ENCODE results near the gene SUV39H2. TPM values are rescaled to one million over a fixed set of nuclear protein-coding genes. Genes with fewer than 3 reads are reported as not detected.

The SUV39H2 gene
- total and polyA plus RNA-seq, 4 donors = 1.8 to 7.5 (median 2.9) TPM

DNA sequence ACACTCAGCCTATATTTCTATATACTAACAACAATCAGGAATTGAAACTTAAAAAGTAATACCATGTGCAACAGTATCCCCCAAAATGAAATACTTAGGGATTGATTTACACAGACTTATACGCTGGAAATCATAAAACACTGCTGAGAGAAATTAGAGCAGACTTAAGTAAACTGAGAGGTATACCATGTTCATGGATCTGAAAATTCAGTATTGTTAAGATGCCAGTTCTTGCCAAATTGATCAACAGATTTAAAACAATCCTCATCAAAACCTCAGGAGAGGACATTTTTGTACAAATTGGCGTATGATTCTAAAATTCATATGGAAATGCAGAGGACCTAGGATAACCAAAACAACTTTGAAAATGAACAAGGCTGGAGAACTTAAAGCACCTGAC is 37.9 kb downstream of the SUV39H2 start:
- H3K36me3 ChIP-seq (ENCODE audit: control insufficient read depth in 4 of 4, insufficient read depth in 3 of 4, low read depth in 1 of 4, low read length in 3 of 4) = peaks cover 1 to 45% (median 24%) of the 10 kb centered on the region in 4 donors
- H3K9me3 ChIP-seq (ENCODE audit: control insufficient read depth in 4 of 4, low read length in 3 of 4) = peaks cover 2 to 10% (median 4%) of the 10 kb centered on the region in 4 donors
- H3K4me1 ChIP-seq (ENCODE audit: control insufficient read depth in 4 of 4, insufficient read depth in 4 of 4, low read length in 3 of 4) = no peaks in the 10 kb centered on the region
- H3K9ac ChIP-seq (ENCODE audit: low read depth in 1 of 2, low read length in 2 of 2) = no peak overlapping the region
- no peaks in the 10 kb centered on the region for H3K27me3 ChIP-seq (ENCODE audit: control insufficient read depth in 4 of 4, insufficient read depth in 4 of 4, low read length in 3 of 4)
- WGBS = 98% methylated on average over 2 of the region's 2 CpGs
- no peak overlapping the region for H3K4me3 ChIP-seq (ENCODE audit: low read depth in 1 of 3, low read length in 3 of 3)
- no peak overlapping the region for H3K27ac ChIP-seq (ENCODE audit: low read depth in 1 of 2, low read length in 2 of 2)
- TF ChIP-seq YY1 (IDR thresholded peaks at IDR 0.05) (no peak), HNF4A (conservative IDR thresholded peaks at IDR 0.05) (no peak), GABPA (IDR thresholded peaks at IDR 0.05 in 1 of 2, conservative IDR thresholded peaks at IDR 0.05 in 1 of 2) (no peak), FOXA1 (IDR thresholded peaks at IDR 0.05) (no peak), NR2F2 (IDR thresholded peaks at IDR 0.05) (no peak), TAF1 (conservative IDR thresholded peaks at IDR 0.05) (no peak), SP1 (IDR thresholded peaks at IDR 0.05) (no peak), JUND (IDR thresholded peaks at IDR 0.05) (no peak), FOXA2 (IDR thresholded peaks at IDR 0.05) (no peak), RXRA (IDR thresholded peaks at IDR 0.05) (no peak)
- TF ChIP-seq, protein P1, sequence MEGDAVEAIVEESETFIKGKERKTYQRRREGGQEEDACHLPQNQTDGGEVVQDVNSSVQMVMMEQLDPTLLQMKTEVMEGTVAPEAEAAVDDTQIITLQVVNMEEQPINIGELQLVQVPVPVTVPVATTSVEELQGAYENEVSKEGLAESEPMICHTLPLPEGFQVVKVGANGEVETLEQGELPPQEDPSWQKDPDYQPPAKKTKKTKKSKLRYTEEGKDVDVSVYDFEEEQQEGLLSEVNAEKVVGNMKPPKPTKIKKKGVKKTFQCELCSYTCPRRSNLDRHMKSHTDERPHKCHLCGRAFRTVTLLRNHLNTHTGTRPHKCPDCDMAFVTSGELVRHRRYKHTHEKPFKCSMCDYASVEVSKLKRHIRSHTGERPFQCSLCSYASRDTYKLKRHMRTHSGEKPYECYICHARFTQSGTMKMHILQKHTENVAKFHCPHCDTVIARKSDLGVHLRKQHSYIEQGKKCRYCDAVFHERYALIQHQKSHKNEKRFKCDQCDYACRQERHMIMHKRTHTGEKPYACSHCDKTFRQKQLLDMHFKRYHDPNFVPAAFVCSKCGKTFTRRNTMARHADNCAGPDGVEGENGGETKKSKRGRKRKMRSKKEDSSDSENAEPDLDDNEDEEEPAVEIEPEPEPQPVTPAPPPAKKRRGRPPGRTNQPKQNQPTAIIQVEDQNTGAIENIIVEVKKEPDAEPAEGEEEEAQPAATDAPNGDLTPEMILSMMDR (IDR thresholded peaks at IDR 0.05; ENCODE audit: low read depth, low read length, missing input control) = no peak
- TF ChIP-seq, protein P2, sequence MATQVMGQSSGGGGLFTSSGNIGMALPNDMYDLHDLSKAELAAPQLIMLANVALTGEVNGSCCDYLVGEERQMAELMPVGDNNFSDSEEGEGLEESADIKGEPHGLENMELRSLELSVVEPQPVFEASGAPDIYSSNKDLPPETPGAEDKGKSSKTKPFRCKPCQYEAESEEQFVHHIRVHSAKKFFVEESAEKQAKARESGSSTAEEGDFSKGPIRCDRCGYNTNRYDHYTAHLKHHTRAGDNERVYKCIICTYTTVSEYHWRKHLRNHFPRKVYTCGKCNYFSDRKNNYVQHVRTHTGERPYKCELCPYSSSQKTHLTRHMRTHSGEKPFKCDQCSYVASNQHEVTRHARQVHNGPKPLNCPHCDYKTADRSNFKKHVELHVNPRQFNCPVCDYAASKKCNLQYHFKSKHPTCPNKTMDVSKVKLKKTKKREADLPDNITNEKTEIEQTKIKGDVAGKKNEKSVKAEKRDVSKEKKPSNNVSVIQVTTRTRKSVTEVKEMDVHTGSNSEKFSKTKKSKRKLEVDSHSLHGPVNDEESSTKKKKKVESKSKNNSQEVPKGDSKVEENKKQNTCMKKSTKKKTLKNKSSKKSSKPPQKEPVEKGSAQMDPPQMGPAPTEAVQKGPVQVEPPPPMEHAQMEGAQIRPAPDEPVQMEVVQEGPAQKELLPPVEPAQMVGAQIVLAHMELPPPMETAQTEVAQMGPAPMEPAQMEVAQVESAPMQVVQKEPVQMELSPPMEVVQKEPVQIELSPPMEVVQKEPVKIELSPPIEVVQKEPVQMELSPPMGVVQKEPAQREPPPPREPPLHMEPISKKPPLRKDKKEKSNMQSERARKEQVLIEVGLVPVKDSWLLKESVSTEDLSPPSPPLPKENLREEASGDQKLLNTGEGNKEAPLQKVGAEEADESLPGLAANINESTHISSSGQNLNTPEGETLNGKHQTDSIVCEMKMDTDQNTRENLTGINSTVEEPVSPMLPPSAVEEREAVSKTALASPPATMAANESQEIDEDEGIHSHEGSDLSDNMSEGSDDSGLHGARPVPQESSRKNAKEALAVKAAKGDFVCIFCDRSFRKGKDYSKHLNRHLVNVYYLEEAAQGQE (IDR thresholded peaks at IDR 0.05) = no peak
- TF ChIP-seq, protein P3, sequence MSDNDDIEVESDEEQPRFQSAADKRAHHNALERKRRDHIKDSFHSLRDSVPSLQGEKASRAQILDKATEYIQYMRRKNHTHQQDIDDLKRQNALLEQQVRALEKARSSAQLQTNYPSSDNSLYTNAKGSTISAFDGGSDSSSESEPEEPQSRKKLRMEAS (IDR thresholded peaks at IDR 0.05) = no peak
- TF ChIP-seq, protein P4, sequence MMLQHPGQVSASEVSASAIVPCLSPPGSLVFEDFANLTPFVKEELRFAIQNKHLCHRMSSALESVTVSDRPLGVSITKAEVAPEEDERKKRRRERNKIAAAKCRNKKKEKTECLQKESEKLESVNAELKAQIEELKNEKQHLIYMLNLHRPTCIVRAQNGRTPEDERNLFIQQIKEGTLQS (IDR thresholded peaks at IDR 0.05) = no peak
- DNase-seq (ENCODE audit: low spot score) = no peak

DNA sequence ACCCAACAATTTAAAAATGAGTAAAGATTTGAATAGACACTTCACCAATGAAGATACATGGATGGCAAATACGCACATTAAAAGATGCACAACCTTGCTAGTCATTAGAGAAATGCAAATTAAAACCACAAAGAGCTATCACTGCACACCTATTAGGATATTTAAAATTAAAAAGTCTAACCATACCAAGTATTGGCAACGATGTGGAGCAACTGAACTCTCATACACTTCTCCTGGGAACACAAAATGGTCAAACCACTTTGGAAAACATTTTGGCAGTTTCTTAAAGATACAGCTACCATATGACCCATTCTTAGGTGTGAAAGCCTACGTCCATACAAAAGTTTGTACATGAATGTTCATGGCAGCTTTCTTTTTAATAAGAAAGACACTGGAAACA is 39.2 kb downstream of the SUV39H2 start:
- H3K27me3 ChIP-seq (ENCODE audit: control insufficient read depth in 4 of 4, insufficient read depth in 4 of 4, low read length in 3 of 4) = no peaks in the 10 kb centered on the region
- no peak overlapping the region for H3K27ac ChIP-seq (ENCODE audit: low read depth in 1 of 2, low read length in 2 of 2)
- 97% methylated on average over 3 of the region's 3 CpGs for WGBS
- no peaks in the 10 kb centered on the region for H3K4me1 ChIP-seq (ENCODE audit: control insufficient read depth in 4 of 4, insufficient read depth in 4 of 4, low read length in 3 of 4)
- H3K36me3 ChIP-seq (ENCODE audit: control insufficient read depth in 4 of 4, insufficient read depth in 3 of 4, low read depth in 1 of 4, low read length in 3 of 4) = peaks cover 1 to 50% (median 26%) of the 10 kb centered on the region in 4 donors
- TF ChIP-seq JUND (IDR thresholded peaks at IDR 0.05) (no peak), EGR1 (IDR thresholded peaks at IDR 0.05; ENCODE audit: low read depth in 2 of 2) (no peak), HNF4A (conservative IDR thresholded peaks at IDR 0.05) (no peak), TAF1 (conservative IDR thresholded peaks at IDR 0.05) (no peak), FOXA1 (IDR thresholded peaks at IDR 0.05) (no peak)
- TF ChIP-seq, protein P5, sequence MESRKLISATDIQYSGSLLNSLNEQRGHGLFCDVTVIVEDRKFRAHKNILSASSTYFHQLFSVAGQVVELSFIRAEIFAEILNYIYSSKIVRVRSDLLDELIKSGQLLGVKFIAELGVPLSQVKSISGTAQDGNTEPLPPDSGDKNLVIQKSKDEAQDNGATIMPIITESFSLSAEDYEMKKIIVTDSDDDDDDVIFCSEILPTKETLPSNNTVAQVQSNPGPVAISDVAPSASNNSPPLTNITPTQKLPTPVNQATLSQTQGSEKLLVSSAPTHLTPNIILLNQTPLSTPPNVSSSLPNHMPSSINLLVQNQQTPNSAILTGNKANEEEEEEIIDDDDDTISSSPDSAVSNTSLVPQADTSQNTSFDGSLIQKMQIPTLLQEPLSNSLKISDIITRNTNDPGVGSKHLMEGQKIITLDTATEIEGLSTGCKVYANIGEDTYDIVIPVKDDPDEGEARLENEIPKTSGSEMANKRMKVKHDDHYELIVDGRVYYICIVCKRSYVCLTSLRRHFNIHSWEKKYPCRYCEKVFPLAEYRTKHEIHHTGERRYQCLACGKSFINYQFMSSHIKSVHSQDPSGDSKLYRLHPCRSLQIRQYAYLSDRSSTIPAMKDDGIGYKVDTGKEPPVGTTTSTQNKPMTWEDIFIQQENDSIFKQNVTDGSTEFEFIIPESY (IDR thresholded peaks at IDR 0.05) = no peak
- TF ChIP-seq, protein P2 (IDR thresholded peaks at IDR 0.05) = no peak
- TF ChIP-seq, protein P4 (IDR thresholded peaks at IDR 0.05) = no peak
- H3K9ac ChIP-seq (ENCODE audit: low read depth in 1 of 2, low read length in 2 of 2) = no peak overlapping the region
- no peak overlapping the region for H3K4me3 ChIP-seq (ENCODE audit: low read depth in 1 of 3, low read length in 3 of 3)
- DNase-seq (ENCODE audit: low spot score) = no peak
- H3K9me3 ChIP-seq (ENCODE audit: control insufficient read depth in 4 of 4, low read length in 3 of 4) = peaks cover 2 to 10% (median 4%) of the 10 kb centered on the region in 4 donors
